OCI-LY1 (cell line): ENCODE measurements around the gene COPA.

Experiments
- CTCF ChIP-seq: fragments of 200-600 bp; sonication (generic), shearing (Covaris generic); IDR thresholded peaks from 2 replicates; pipeline ENCODE4 v1.5.1; 2017; ENCODE audit warnings: mild to moderate bottlenecking, antibody characterized with exemption, low read length, moderate library complexity, mixed read lengths
- EZH2 ChIP-seq: fragments of 200-600 bp; sonication (generic), shearing (Covaris generic); IDR thresholded peaks from 2 replicates; pipeline ENCODE4 v1.8.0; 2017; ENCODE audit warnings: borderline replicate concordance, mixed run types, mild to moderate bottlenecking, antibody characterized with exemption, low read length, moderate library complexity, mixed read lengths

- TF ChIP-seq CTCF: no peak
- no peak for TF ChIP-seq EZH2
These were observed 23.9 kb upstream of the COPA start, which contains the start of gene NHLH1 for GRCh38 chr1:160366731-160367515.
